ENCODE data around the gene USP13. TPM values are rescaled to one million over a fixed set of nuclear protein-coding genes. Genes with fewer than 3 reads are reported as not detected.
"Not testable (repeated sequence)": the region's sequence is repeated elsewhere in the genome, so short reads cannot be mapped to it uniquely, and the experiment has no call there.

Gene USP13
- total RNA-seq, 1 experiment from 2014 or later = 10.5 TPM

DNA sequence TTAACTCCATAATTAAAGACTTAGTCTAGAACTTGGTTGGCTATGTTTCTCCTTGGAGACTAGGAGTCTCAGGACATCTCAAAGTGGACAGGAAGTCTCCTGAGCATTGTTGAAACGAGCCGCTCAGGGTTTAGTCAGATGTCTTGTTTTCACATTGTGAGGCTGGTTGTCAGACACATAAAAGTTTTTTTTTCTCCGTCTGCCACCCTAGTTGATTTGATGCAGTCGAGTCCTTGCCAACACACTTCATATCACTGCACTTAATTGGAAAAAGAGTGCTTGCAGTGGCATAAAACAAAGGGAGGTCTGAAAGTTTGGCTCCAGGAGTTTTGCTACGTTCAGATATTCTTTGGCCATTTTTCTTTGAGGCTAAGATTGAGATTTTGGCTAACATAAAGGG is 92.9 kb downstream of the USP13 start:
- H3K4me3 ChIP-seq (ENCODE audit: insufficient read depth, low read depth, low read length) = no peak overlapping the region
- peaks cover 3% of the 10 kb centered on the region for H3K36me3 ChIP-seq (replicated peaks; ENCODE audit: control insufficient read depth, insufficient read depth, low read length)
- DNase-seq = no peak
- H3K27me3 ChIP-seq (ENCODE audit: control insufficient read depth, insufficient read depth, low read length) = no peaks in the 10 kb centered on the region

DNA sequence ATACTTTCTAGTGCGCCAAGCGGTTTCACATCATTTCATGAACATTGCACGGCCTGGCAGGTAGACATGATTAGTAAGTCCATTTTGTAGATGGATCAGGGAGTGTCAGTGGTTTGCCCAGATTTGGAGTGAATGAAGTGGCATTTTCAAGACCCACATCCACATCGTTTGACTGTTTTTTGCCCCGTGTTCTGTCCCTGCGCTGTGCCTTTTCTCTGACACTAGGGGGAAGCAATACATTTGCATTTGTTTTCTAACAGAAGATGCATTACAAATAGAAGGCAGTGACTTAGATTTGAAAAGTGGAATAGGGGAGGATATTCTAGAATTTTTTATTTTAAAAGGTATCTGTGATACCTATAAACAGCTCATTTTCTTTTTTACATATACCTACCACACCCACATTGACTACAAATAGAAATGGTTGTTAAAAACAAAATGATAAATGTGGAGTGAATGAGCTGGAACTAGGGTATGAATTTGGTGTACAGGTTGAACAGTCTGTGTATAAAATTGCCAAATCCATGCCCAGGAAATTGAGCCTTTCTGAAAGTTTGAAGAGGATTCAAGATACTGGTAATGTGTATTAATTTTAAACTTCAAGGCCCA is 98.0 kb downstream of the USP13 start:
- no peak for DNase-seq
- Histone ChIP-seq H3K4me3 (ENCODE audit: insufficient read depth, low read depth, low read length) (no peak overlapping the region), H3K27me3 (ENCODE audit: control insufficient read depth, insufficient read depth, low read length) (no peaks in the 10 kb centered on the region), H3K36me3 (replicated peaks; ENCODE audit: control insufficient read depth, insufficient read depth, low read length) (peaks cover 3% of the 10 kb centered on the region)

DNA sequence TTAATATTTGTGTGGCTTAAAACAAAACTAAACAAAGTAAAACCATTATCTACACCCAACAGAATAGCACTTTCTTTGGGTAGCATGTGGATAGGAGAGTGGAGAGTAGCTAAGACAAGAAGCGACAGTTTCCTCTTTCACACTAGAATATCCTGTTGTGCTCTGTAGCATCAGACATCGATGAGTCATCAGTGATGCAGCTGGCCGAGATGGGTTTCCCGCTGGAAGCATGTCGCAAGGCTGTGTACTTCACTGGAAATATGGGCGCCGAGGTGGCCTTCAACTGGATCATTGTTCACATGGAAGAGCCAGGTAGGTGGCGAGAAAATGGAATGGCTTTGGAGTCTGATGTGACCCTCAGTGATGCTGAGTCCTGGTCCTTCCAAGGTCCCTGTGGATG is 108.1 kb downstream of the USP13 start:
- peaks cover 11% of the 10 kb centered on the region for H3K36me3 ChIP-seq (replicated peaks; ENCODE audit: control insufficient read depth, insufficient read depth, low read length)
- no peak for DNase-seq
- H3K4me3 ChIP-seq (ENCODE audit: insufficient read depth, low read depth, low read length) = no peak overlapping the region
- no peaks in the 10 kb centered on the region for H3K27me3 ChIP-seq (ENCODE audit: control insufficient read depth, insufficient read depth, low read length)

DNA sequence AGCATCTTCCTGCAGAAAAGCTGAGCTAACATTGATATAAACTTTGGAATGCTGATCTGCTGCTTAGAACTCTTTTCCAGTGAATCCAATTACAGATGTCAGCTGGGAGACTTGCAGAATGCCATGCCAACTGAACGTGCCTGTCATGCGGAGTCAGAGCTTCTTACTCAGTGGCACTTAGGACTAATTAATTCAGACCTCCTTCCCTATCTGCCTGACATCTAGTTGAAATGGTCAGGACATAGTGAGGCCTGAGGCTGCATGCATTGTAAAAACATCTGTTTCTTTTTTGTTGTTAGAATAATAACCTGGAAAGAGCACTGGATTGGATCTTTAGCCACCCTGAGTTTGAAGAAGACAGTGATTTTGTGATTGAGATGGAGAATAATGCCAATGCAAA is 112.6 kb downstream of the USP13 start:
- no peak overlapping the region for H3K4me3 ChIP-seq (ENCODE audit: insufficient read depth, low read depth, low read length)
- peaks cover 13% of the 10 kb centered on the region for H3K36me3 ChIP-seq (replicated peaks; ENCODE audit: control insufficient read depth, insufficient read depth, low read length)
- DNase-seq = no peak
- H3K27me3 ChIP-seq (ENCODE audit: control insufficient read depth, insufficient read depth, low read length) = no peaks in the 10 kb centered on the region

DNA sequence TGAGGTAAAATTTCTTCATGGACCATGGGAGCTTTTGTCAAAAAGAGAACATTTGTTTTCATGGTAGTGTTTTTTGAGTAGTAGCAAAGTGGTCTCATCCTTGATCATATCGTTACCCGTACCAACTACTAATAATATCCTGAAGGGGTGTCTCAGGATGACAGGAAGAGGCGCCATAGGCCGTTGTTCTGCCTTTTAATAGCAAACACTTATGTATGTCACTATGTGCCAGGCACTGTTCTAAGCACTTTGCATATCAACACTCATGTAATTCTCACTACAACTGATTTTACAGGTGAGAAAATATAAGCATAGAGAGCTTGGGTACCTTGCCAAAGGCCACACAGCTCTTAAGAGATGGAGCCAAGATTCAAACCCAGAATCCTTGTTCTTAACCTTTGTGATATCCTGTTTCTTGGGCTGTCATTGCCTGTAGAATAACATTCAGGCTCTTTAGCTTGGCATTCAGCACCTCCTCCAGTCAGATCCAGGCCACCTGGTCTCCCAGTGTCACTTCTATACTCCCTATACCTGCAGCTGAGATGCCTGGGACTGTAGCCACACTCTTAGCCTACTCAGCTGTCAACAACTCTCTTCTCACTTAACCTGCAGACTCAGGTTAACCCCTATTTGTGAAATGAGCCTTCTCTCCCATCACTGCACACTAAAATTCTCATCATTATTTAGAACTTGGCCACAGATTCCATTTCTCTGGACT is 113.7 kb downstream of the USP13 start:
- Histone ChIP-seq H3K4me3 (ENCODE audit: insufficient read depth, low read depth, low read length) (no peak overlapping the region), H3K27me3 (ENCODE audit: control insufficient read depth, insufficient read depth, low read length) (no peaks in the 10 kb centered on the region), H3K36me3 (replicated peaks; ENCODE audit: control insufficient read depth, insufficient read depth, low read length) (peaks cover 13% of the 10 kb centered on the region)
- no peak for DNase-seq

DNA sequence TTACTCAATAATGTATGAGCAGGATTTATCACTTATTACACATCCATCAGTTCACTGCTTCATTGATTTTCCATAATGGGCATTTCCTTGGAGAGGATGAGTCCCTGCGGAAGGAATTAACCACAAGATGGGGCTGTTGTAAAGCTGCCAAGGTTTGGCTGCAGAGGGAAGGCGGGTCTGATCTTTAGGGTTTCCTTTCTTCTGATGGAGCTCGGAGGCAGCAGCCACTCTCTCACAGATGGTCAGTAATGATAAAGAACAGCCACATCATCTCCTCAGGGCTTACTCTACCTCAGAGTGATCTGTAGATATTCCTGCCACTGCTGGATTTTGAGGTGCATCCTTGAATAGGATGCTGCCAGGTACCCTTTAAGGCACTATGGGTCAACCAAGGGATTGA is 115.2 kb downstream of the USP13 start:
- H3K27me3 ChIP-seq (ENCODE audit: control insufficient read depth, insufficient read depth, low read length) = no peaks in the 10 kb centered on the region
- peaks cover 13% of the 10 kb centered on the region for H3K36me3 ChIP-seq (replicated peaks; ENCODE audit: control insufficient read depth, insufficient read depth, low read length)
- DNase-seq = peak; percentile 76
- no peak overlapping the region for H3K4me3 ChIP-seq (ENCODE audit: insufficient read depth, low read depth, low read length)

DNA sequence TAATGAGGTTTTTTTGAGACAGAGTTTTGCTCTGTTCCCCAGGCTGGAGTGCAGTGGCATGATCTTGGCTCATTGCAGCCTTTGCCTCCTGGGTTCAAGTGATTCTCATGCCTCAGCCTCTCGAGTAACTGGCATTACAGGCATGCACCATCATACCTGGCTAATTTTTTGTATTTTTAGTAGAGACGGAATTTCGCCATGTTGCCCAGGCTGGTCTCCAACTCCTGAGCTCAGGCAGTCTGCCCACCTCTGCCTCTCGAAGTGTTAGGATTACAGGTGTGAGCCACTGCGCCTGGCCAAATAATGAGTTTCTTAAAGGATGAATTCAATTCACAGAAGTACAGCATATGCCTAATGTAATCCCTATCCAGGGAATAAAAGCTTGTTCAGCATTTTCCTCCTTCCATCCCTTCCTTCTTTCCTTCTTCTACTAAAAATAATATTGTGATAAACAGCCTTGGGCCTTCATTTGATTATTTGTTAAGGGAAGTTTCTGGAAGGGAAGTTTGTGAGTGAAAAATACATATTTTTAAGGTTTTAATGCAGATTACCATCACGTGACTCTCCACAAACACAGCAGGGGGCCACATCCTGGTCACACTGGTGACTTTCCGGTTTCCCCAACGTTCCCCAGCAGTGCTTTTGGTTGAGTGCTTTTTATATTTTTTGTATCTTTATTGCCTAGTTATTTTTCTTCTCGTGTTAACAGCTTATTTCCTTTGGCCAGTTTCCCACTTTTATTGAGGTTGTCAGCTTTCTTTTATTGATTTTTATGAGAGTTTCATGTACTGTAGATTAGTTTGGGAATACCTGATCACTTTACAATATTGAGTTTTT is 116.8 kb downstream of the USP13 start:
- Histone ChIP-seq H3K36me3 (replicated peaks; ENCODE audit: control insufficient read depth, insufficient read depth, low read length) (peaks cover 13% of the 10 kb centered on the region), H3K4me3 (ENCODE audit: insufficient read depth, low read depth, low read length) (no peak overlapping the region), H3K27me3 (ENCODE audit: control insufficient read depth, insufficient read depth, low read length) (no peaks in the 10 kb centered on the region)
- DNase-seq = no peak

DNA sequence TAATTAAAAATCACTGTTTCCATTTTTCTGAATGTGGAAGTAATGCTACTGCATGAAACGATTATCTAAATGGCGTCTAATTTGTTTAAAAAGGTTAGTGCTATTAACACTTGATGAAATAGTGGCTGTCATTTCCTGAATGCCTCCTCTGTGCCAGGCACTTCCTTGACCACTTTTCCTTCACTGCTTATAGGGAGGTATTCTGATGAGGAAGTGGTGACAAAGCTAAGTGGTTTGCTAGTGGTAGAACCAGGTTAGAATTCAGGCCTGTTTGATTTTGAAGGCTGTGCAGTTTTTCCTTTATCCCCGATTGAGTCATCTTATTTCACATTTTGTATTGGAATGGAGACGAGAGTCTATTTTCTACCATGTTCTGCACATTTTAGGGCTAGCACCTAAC is 119.0 kb downstream of the USP13 start:
- DNase-seq = no peak
- Histone ChIP-seq H3K27me3 (ENCODE audit: control insufficient read depth, insufficient read depth, low read length) (no peaks in the 10 kb centered on the region), H3K36me3 (replicated peaks; ENCODE audit: control insufficient read depth, insufficient read depth, low read length) (peaks cover 1% of the 10 kb centered on the region)

DNA sequence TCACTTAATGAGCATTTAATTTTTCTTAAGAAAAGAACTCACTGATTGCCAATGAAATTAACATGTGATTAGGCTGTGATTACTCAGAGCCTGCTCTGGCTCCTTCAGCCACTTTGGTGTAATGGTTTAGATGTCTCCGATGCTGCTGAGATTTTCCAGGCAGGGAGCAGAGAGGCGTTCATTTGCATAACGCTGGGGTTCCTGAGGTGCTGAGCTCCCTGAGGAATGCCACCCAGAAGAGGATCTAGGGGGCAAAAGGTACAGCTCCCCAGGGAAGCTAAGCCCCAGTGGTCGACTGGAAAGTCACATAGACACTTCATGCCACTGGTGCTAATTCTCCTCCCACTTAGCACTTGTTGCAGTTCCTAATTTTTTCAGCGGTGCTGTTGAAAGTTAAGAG is 119.5 kb downstream of the USP13 start:
- no peaks in the 10 kb centered on the region for H3K27me3 ChIP-seq (ENCODE audit: control insufficient read depth, insufficient read depth, low read length)
- no peak overlapping the region for H3K4me3 ChIP-seq (ENCODE audit: insufficient read depth, low read depth, low read length)
- H3K36me3 ChIP-seq (replicated peaks; ENCODE audit: control insufficient read depth, insufficient read depth, low read length) = peaks cover 1% of the 10 kb centered on the region
- DNase-seq = peak; percentile 56

More for the DNA sequence above, 119.0 kb downstream of the USP13 start:
- no peak overlapping the region for H3K4me3 ChIP-seq (ENCODE audit: insufficient read depth, low read depth, low read length)

DNA sequence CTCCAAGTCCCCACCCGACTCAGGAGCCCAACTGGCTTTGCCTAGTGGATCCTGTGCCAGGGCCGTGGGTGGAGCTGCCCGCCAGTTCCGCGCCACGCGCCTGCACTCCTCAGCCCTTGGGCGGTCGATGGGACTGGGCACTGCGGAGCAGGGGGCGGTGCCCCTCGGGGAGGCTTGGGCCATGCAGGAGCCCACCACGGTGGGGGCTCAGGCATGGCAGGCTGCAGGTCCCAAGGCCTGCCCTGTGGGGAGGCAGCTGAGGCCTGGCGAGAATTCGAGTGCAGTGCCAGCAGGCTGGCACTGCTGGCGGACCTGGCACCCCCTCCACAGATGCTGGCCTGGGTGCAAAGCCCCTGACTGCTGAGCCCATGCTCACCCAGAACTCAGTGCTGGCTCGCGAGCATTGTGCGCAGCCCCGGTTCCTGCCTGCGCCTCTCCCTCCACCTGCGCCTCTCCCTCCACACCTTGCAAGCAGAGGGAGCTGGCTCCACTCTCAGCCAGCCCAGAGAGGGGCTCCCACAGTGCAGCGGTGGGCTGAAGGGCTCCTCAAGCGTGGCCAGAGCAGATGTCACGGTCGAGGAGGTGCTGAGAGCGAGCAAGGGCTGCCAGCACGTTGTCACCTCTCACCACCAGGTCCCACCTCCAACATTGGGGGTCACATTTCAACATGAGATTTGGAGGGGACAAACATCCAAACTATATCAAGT is 122.7 kb downstream of the USP13 start:
- DNase-seq = no peak

DNA sequence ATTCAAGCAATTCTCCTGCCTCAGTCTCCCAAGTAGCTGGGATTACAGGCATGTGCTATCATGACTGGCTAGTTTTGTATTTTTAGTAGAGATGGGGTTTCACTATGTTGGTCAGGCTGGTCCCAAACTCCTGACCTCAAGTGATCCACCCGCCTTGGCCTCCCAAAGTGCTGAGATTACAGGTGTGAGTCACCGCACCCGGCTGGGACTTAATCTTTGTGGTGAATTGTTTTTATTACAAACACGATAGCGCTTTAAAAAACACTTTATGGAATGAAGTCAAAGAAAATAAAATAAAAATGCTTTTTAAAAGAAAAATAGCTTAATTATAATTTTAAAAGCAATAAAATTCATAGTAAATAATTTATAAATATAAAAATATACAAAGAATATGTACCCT is 130.0 kb downstream of the USP13 start:
- DNase-seq; H3K36me3 ChIP-seq (replicated peaks; ENCODE audit: control insufficient read depth, insufficient read depth, low read length); H3K4me3 ChIP-seq (ENCODE audit: insufficient read depth, low read depth, low read length); H3K27me3 ChIP-seq (ENCODE audit: control insufficient read depth, insufficient read depth, low read length): not testable (repeated sequence)

More for the DNA sequence above, 122.7 kb downstream of the USP13 start:
- Histone ChIP-seq H3K4me3 (ENCODE audit: insufficient read depth, low read depth, low read length) (no peak overlapping the region), H3K36me3 (replicated peaks; ENCODE audit: control insufficient read depth, insufficient read depth, low read length) (peaks cover 1% of the 10 kb centered on the region), H3K27me3 (ENCODE audit: control insufficient read depth, insufficient read depth, low read length) (no peaks in the 10 kb centered on the region)

DNA sequence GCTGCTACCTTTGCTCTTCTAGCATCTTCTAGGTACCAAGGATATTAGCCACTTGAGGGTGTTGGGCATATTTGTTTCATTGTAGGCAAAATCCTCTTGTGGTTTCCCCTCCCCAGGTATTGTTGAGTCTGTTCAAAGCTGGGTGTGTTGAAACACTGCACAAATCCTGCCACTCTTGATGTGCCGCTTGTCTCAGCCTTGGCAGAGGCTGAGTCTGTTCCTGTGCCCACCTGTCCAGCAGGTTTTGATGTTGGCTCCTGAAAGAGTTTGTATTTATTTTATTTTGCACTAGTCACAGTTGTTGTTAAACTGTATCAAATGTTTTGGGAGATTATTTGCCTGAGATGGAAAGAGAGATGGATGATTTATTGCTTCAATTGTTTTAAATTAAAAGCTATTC is 136.2 kb downstream of the USP13 start:
- no peak for DNase-seq
- Histone ChIP-seq H3K36me3 (replicated peaks; ENCODE audit: control insufficient read depth, insufficient read depth, low read length) (no peaks in the 10 kb centered on the region), H3K27me3 (ENCODE audit: control insufficient read depth, insufficient read depth, low read length) (no peaks in the 10 kb centered on the region), H3K4me3 (ENCODE audit: insufficient read depth, low read depth, low read length) (no peak overlapping the region)

DNA sequence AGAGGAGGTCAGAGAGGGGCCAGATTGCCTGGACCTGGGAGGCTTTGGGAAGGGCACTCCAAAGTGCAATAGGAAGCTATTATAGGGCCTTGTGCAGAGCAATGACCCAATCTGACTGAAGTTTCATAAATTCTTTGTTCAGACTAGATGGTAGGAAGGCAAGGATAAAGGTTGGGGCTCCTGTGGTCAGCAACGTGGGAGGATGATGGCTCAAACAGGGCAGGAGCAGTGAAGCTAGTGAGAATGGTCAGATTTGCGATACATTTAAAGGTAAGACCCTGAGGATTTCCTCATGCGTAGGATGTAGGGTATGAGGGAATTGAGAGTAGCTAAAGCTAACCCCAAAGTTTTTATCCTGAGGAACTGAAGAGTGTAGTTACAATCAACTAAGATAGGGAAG is 139.0 kb downstream of the USP13 start:
- no peak overlapping the region for H3K4me3 ChIP-seq (ENCODE audit: insufficient read depth, low read depth, low read length)
- no peak for DNase-seq
- H3K27me3 ChIP-seq (ENCODE audit: control insufficient read depth, insufficient read depth, low read length) = no peaks in the 10 kb centered on the region
- H3K36me3 ChIP-seq (replicated peaks; ENCODE audit: control insufficient read depth, insufficient read depth, low read length) = no peaks in the 10 kb centered on the region

DNA sequence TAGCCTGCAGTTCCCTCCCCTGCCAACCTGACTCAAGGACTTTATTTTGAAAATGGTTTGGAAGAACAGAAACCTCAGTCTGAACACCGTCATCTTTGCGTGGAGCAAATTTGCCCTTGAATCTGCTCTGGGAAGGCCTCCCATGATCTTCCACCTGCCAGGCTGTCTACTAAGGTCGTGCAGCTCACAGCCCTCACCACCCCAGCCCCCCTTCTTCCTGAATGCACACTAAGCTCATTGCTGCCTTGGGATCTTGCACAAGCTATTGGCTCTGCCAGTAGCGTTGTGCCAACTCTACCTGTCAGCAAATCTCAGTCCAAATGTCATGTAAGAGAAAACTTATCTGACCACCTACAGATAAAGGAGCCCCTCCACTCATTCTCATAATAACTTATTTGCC is 141.5 kb downstream of the USP13 start:
- Histone ChIP-seq H3K4me3 (ENCODE audit: insufficient read depth, low read depth, low read length) (no peak overlapping the region), H3K36me3 (replicated peaks; ENCODE audit: control insufficient read depth, insufficient read depth, low read length) (no peaks in the 10 kb centered on the region), H3K27me3 (ENCODE audit: control insufficient read depth, insufficient read depth, low read length) (no peaks in the 10 kb centered on the region)
- no peak for DNase-seq

Data from H7 (cell line).